CD4-positive, alpha-beta T cell treated with Interleukin-1 beta for 1 hour (primary cell): ENCODE data around the gene MCTP1.
"Not testable (repeated sequence)": the region's sequence is repeated elsewhere in the genome, so short reads cannot be mapped to it uniquely, and the experiment has no call there.

Experiments used
- DNase-seq, 2 donors: peaks; one replicate each; pipeline ENCODE4 v3.0.0-alpha.2; 2020 to 2022

MCTP1 gene

GRCh38 chr5:95251185-95251584 lies 33.7 kb downstream of the MCTP1 start:
- DNase-seq = no peak

- no peak for DNase-seq
Measured at GRCh38 chr5:95244479-95244878, 40.4 kb downstream of the MCTP1 start.

- no peak for DNase-seq
Measured at GRCh38 chr5:95241635-95242034, 43.3 kb downstream of the MCTP1 start.

- DNase-seq = no peak
Measured at GRCh38 chr5:95241161-95241560, 43.7 kb downstream of the MCTP1 start.

- DNase-seq = no peak
Measured at GRCh38 chr5:95238560-95239325, 46.2 kb downstream of the MCTP1 start.

- DNase-seq = no peak
Measured at GRCh38 chr5:95237324-95237723, 47.6 kb downstream of the MCTP1 start.

- DNase-seq = no peak
Measured at GRCh38 chr5:95235439-95235982, 49.4 kb downstream of the MCTP1 start.

GRCh38 chr5:95229646-95230045 lies 55.2 kb downstream of the MCTP1 start:
- DNase-seq = no peak

GRCh38 chr5:95224701-95225459 lies 60.0 kb downstream of the MCTP1 start:
- DNase-seq = no peak

- no peak for DNase-seq
Measured at GRCh38 chr5:95223566-95224258, 61.2 kb downstream of the MCTP1 start.

- DNase-seq = no peak
Measured at GRCh38 chr5:95222836-95223235, 62.1 kb downstream of the MCTP1 start.

- no peak for DNase-seq
Measured at GRCh38 chr5:95221234-95221633, 63.7 kb downstream of the MCTP1 start.

- no peak for DNase-seq
Measured at GRCh38 chr5:95220381-95220780, 64.5 kb downstream of the MCTP1 start.

GRCh38 chr5:95219411-95219810 lies 65.5 kb downstream of the MCTP1 start:
- no peak for DNase-seq

- DNase-seq = no peak
Measured at GRCh38 chr5:95217881-95218280, 67.0 kb downstream of the MCTP1 start.

GRCh38 chr5:95217351-95217750 lies 67.5 kb downstream of the MCTP1 start:
- no peak for DNase-seq

GRCh38 chr5:95216136-95216955 lies 68.5 kb downstream of the MCTP1 start:
- no peak for DNase-seq

GRCh38 chr5:95207811-95208210 lies 77.1 kb downstream of the MCTP1 start:
- DNase-seq = not testable (repeated sequence)

GRCh38 chr5:95194856-95195255 lies 90.0 kb downstream of the MCTP1 start:
- no peak for DNase-seq

GRCh38 chr5:95191330-95191729 lies 93.6 kb downstream of the MCTP1 start:
- no peak for DNase-seq

- DNase-seq = peak in 1 of 2 donors; percentile 1
Measured at GRCh38 chr5:95184924-95185323, 100.0 kb downstream of the MCTP1 start.

GRCh38 chr5:95181644-95182043 lies 103.2 kb downstream of the MCTP1 start:
- no peak for DNase-seq
